ENCODE results near the gene CARD19. TPM values are rescaled to one million over a fixed set of nuclear protein-coding genes. Genes with fewer than 3 reads are reported as not detected.

CARD19 gene
- total and polyA plus RNA-seq, 9 of the 15 experiments (the other 6 are each of a cell fraction or from before 2014, with no cell fraction given) = 0.90 to 34.9 (median 14.6) TPM

DNA sequence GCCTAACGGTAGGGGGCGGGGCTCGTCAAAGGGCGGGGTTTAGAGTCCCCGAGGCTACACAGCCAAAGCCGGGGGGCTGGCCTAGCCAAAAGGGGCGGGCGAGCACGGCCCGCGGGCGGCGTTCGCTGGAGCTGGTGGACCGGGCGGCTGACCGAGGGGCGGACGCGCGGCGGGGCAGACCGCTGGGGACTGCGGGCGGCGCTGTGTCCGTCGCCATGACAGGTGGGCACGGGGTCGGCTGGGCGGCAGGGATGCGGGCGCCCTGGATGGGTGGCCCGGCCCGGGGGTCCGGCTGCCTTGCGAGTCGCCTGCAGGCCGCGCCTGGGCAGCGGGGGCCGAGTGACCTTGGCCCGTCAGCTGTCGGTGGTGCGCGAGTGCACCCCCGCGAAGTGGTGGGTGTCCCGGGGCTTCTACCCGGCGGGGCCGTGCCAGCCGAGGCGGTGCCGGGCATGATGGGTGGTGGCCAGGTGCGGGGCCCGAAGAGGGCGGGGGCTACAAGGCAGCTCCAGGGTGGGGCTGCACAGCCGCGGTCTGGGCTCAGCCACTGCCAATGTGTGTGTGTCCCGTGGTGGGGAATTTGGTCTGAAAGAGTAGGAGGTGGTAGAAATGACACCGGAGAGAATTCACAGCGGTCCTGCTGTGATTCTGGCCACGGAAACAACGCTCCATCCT, at the start of gene CARD19 (continued):
- TF ChIP-seq, protein P1, sequence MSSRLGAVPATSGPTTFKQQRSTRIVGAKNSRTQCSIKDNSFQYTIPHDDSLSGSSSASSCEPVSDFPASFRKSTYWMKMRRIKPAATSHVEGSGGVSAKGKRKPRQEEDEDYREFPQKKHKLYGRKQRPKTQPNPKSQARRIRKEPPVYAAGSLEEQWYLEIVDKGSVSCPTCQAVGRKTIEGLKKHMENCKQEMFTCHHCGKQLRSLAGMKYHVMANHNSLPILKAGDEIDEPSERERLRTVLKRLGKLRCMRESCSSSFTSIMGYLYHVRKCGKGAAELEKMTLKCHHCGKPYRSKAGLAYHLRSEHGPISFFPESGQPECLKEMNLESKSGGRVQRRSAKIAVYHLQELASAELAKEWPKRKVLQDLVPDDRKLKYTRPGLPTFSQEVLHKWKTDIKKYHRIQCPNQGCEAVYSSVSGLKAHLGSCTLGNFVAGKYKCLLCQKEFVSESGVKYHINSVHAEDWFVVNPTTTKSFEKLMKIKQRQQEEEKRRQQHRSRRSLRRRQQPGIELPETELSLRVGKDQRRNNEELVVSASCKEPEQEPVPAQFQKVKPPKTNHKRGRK (tag; IDR thresholded peaks at IDR 0.05) = no peak
- TF ChIP-seq, protein P2, sequence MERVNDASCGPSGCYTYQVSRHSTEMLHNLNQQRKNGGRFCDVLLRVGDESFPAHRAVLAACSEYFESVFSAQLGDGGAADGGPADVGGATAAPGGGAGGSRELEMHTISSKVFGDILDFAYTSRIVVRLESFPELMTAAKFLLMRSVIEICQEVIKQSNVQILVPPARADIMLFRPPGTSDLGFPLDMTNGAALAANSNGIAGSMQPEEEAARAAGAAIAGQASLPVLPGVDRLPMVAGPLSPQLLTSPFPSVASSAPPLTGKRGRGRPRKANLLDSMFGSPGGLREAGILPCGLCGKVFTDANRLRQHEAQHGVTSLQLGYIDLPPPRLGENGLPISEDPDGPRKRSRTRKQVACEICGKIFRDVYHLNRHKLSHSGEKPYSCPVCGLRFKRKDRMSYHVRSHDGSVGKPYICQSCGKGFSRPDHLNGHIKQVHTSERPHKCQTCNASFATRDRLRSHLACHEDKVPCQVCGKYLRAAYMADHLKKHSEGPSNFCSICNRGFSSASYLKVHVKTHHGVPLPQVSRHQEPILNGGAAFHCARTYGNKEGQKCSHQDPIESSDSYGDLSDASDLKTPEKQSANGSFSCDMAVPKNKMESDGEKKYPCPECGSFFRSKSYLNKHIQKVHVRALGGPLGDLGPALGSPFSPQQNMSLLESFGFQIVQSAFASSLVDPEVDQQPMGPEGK (CRISPR knock-in tag; IDR thresholded peaks at IDR 0.05; ENCODE audit: borderline replicate concordance) = no peak
- TF ChIP-seq PHF21A (IDR thresholded peaks at IDR 0.05; ENCODE audit: borderline replicate concordance, low read depth) = no peak
- TF ChIP-seq, protein P3, sequence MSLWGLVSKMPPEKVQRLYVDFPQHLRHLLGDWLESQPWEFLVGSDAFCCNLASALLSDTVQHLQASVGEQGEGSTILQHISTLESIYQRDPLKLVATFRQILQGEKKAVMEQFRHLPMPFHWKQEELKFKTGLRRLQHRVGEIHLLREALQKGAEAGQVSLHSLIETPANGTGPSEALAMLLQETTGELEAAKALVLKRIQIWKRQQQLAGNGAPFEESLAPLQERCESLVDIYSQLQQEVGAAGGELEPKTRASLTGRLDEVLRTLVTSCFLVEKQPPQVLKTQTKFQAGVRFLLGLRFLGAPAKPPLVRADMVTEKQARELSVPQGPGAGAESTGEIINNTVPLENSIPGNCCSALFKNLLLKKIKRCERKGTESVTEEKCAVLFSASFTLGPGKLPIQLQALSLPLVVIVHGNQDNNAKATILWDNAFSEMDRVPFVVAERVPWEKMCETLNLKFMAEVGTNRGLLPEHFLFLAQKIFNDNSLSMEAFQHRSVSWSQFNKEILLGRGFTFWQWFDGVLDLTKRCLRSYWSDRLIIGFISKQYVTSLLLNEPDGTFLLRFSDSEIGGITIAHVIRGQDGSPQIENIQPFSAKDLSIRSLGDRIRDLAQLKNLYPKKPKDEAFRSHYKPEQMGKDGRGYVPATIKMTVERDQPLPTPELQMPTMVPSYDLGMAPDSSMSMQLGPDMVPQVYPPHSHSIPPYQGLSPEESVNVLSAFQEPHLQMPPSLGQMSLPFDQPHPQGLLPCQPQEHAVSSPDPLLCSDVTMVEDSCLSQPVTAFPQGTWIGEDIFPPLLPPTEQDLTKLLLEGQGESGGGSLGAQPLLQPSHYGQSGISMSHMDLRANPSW (CRISPR knock-in tag; IDR thresholded peaks at IDR 0.05) = no peak
- TF ChIP-seq, protein P4, sequence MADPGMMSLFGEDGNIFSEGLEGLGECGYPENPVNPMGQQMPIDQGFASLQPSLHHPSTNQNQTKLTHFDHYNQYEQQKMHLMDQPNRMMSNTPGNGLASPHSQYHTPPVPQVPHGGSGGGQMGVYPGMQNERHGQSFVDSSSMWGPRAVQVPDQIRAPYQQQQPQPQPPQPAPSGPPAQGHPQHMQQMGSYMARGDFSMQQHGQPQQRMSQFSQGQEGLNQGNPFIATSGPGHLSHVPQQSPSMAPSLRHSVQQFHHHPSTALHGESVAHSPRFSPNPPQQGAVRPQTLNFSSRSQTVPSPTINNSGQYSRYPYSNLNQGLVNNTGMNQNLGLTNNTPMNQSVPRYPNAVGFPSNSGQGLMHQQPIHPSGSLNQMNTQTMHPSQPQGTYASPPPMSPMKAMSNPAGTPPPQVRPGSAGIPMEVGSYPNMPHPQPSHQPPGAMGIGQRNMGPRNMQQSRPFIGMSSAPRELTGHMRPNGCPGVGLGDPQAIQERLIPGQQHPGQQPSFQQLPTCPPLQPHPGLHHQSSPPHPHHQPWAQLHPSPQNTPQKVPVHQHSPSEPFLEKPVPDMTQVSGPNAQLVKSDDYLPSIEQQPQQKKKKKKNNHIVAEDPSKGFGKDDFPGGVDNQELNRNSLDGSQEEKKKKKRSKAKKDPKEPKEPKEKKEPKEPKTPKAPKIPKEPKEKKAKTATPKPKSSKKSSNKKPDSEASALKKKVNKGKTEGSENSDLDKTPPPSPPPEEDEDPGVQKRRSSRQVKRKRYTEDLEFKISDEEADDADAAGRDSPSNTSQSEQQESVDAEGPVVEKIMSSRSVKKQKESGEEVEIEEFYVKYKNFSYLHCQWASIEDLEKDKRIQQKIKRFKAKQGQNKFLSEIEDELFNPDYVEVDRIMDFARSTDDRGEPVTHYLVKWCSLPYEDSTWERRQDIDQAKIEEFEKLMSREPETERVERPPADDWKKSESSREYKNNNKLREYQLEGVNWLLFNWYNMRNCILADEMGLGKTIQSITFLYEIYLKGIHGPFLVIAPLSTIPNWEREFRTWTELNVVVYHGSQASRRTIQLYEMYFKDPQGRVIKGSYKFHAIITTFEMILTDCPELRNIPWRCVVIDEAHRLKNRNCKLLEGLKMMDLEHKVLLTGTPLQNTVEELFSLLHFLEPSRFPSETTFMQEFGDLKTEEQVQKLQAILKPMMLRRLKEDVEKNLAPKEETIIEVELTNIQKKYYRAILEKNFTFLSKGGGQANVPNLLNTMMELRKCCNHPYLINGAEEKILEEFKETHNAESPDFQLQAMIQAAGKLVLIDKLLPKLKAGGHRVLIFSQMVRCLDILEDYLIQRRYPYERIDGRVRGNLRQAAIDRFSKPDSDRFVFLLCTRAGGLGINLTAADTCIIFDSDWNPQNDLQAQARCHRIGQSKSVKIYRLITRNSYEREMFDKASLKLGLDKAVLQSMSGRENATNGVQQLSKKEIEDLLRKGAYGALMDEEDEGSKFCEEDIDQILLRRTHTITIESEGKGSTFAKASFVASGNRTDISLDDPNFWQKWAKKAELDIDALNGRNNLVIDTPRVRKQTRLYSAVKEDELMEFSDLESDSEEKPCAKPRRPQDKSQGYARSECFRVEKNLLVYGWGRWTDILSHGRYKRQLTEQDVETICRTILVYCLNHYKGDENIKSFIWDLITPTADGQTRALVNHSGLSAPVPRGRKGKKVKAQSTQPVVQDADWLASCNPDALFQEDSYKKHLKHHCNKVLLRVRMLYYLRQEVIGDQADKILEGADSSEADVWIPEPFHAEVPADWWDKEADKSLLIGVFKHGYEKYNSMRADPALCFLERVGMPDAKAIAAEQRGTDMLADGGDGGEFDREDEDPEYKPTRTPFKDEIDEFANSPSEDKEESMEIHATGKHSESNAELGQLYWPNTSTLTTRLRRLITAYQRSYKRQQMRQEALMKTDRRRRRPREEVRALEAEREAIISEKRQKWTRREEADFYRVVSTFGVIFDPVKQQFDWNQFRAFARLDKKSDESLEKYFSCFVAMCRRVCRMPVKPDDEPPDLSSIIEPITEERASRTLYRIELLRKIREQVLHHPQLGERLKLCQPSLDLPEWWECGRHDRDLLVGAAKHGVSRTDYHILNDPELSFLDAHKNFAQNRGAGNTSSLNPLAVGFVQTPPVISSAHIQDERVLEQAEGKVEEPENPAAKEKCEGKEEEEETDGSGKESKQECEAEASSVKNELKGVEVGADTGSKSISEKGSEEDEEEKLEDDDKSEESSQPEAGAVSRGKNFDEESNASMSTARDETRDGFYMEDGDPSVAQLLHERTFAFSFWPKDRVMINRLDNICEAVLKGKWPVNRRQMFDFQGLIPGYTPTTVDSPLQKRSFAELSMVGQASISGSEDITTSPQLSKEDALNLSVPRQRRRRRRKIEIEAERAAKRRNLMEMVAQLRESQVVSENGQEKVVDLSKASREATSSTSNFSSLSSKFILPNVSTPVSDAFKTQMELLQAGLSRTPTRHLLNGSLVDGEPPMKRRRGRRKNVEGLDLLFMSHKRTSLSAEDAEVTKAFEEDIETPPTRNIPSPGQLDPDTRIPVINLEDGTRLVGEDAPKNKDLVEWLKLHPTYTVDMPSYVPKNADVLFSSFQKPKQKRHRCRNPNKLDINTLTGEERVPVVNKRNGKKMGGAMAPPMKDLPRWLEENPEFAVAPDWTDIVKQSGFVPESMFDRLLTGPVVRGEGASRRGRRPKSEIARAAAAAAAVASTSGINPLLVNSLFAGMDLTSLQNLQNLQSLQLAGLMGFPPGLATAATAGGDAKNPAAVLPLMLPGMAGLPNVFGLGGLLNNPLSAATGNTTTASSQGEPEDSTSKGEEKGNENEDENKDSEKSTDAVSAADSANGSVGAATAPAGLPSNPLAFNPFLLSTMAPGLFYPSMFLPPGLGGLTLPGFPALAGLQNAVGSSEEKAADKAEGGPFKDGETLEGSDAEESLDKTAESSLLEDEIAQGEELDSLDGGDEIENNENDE (IDR thresholded peaks at IDR 0.05; ENCODE audit: low read depth, low read length) = no peak
- TF ChIP-seq, protein P5, sequence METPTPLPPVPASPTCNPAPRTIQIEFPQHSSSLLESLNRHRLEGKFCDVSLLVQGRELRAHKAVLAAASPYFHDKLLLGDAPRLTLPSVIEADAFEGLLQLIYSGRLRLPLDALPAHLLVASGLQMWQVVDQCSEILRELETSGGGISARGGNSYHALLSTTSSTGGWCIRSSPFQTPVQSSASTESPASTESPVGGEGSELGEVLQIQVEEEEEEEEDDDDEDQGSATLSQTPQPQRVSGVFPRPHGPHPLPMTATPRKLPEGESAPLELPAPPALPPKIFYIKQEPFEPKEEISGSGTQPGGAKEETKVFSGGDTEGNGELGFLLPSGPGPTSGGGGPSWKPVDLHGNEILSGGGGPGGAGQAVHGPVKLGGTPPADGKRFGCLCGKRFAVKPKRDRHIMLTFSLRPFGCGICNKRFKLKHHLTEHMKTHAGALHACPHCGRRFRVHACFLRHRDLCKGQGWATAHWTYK (CRISPR knock-in tag; IDR thresholded peaks at IDR 0.05) = peak; percentile 77; the same call in 1 of the 2 replicates

Measured in K562 (cell line).